Right hindlimb (tissue), 1 donor: ENCODE data around the gene NCBP3.
"Not testable (repeated sequence)": the region's sequence is repeated elsewhere in the genome, so short reads cannot be mapped to it uniquely, and the experiment has no call there.

Source experiments
- DNase-seq: peaks from one replicate; pipeline ENCODE4 v3.0.0-alpha.2; 2018

Gene NCBP3

DNA sequence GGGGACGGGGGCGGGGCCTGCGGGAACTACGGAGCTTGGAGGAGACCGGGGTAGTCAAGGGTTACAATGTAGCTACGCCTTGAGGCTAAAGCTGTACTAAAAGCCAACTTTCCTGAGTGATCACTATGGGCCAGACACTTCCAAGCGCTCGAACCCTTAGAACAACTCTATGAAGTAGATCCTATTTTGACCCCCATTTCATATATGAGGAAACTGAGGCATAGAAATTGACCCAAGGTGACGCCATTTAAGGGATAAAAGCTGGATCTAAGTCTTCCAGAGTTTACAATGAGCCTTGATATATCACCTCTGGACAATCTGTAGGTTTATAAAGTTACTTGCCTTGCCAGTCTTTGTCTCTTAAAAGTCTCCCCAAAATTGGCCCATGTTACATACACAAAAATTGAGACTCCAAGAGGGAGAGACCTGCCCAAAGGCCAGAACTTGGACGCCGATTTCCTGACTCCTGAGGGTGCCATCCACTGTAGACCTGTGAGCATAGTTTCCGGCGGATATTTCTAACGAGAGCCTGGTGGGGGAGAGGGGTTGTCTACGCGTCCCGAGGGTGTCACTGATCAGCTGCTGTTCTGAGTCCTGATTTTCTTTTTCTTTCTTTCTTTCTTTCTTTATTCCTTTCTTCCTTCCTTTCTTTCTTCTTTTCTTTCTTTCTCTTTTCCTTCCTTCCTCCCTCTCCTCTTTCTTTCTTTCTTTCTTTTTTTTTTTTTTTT lies 555 bp upstream of the NCBP3 start:
- no peak for DNase-seq

GRCh38 chr17:3845291-3845620 lies 790 bp downstream of the NCBP3 start:
- DNase-seq, result no peak

DNA sequence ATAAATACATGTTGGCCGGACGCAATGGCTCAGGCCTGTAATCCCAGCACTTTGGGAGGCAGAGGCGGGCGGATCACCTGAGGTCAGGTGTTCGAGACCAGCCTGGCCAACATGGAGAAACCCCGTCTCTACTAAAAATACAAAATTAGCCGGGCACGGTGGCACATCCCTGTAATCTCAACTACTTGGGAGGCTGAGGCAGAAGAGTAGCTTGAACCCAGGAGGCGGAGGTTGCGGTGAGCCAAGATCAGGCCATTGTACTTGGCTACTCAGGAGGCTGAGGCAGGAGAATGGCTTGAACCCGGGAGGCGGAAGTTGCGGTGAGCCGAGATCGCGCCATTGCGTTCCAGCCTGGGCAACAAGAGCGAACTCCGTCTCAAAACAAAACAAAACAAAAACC lies 1.5 kb downstream of the NCBP3 start:
- DNase-seq, result not testable (repeated sequence)

DNA sequence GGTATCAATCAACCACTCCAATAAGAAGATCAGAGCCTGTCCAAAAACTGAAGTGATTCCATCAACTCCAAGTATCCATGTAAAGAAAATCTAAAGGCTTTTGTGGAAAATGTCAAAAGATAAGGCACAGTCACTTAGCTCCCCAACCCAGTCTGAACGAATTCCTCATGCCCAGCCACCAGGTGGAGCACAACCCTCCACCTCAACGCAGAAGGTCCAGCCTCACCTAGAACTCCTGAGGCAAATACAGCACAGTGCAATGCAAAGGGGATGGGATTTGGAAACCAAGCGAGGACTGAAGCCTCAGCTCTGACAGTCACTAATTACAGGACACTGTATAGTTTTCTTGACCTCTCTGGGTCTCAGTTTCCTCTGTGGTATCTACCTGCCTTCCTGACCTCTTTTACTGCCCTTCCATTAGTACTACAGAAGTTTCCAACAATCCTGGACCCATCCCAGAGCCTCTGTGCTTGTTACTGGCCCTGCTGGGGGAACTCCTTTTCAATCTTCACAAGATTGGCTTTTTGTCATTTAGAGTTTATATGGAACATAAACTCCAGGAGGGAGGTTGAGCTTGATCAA lies 2.0 kb downstream of the NCBP3 start:
- no peak for DNase-seq

DNA sequence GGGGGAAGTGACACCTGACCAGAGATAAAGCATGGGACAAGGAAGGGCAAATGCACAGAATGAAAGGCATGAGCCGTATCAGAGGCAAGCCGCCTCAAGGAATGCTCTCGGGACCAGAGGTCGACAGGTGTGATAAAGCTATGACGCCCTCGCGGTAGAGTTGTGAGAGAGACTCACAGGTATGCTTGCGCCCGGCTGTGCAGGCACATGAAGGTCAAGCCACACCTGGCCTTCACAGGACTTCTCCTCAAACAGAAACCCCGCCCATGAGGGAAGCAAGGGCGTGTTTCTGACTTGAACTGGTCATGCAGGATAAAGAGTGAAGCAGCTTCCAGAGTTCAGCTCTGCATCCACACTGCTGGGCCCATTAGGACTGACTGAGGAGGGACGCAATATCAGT lies 7.8 kb downstream of the NCBP3 start:
- DNase-seq, result no peak

GRCh38 chr17:3836551-3836950 lies 9.5 kb downstream of the NCBP3 start:
- no peak for DNase-seq

GRCh38 chr17:3835410-3836229 lies 10.4 kb downstream of the NCBP3 start:
- no peak for DNase-seq

DNA sequence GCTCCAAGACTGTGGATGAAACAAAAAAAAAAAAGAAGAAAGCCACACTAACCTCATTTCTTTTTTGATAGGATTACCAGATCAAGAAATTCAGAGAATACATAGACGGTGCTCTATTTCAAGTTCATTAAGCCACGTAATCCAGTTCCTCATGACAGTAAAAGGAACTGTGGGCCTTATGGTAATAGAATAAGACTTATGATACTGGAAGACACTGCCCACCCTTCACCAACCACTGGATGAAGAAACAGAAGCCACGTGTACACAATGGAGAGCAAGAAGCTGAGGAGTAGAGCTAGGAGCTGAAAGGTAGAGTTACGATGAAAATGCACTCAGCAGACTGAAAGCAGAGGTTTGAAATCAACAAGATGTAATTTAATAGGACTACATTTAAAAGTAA lies 11.2 kb downstream of the NCBP3 start:
- DNase-seq, result no peak

DNA sequence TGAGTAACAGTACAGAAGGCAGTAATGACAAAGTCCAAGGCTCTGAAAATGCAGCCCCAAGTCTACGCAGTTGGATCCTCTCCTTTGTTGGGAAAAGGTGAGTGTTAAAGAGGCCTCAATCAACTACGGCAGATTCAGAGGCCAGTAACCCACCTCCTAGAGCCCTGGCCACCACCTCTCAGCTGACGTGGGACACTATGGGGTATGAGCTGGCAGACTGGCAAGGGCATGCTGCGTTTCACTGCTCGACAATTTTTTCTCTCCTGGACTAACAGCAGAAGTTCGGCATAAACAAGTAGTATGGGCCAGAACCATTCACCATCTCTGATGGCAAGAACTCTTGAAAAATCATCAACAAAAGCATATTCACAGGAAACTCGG lies 17.2 kb downstream of the NCBP3 start:
- DNase-seq, result no peak

DNA sequence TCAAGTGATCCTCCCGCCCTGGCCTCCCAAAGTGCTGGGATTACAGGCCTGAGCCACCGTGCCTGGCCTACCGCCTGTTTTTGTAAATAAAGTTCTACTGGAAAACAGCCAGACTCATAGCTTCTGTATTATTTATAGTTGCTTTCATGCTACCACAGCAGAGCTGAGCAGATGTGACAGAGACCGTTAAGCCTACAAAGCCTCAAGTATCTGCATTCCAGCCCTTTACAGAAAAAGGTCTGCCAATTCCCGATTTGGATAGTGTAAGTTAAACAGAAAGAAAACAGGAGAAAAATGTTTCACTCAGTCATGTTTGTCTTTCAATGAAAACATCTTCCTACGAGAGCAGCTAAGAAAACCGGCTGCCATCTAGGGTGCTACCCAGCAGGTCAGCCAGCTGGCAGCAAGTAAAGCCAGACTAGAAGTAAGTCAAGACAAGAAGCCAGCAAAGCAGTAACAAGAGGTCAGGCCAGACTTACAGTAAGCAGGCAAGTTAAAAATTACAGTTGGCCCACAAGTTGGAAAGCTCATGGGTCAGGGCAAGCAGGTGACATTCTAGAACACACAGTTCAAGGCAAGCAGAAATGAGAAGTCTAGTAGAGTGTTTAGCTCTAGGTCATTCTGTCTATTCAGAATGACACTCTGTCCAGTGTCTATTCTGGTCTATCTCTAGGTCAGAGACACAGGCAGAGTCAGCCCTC lies 17.7 kb downstream of the NCBP3 start:
- DNase-seq, result no peak

DNA sequence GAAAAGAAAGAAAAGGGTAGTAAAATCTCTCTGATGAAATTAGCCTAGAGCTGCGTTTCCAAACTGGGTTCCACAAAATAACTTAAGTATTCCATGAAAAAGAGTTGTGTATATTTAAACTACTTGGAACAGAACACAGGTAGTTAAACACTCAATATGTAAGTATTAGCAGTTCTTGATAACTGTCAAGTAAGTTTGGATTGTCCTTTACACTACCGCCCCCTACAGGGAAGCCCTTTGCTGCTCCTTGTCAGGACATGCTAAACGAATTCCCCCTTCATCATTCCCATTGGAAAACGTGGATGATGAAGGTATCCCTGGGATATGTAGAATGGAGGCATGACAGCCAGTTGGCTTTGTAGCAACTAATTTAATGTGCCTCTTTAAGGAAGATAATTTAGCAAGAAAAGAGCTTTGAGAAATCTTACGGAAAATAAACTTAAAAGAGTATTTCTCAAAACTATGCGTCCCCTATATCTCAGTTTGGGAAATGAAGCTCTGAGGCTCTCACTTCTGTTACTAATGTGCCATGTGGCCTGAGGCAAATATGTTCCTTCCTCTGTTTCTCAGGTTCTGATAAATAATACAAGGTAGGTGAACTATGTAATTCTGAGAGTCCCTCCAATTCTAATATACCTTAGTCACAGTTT lies 18.8 kb downstream of the NCBP3 start:
- no peak for DNase-seq

DNA sequence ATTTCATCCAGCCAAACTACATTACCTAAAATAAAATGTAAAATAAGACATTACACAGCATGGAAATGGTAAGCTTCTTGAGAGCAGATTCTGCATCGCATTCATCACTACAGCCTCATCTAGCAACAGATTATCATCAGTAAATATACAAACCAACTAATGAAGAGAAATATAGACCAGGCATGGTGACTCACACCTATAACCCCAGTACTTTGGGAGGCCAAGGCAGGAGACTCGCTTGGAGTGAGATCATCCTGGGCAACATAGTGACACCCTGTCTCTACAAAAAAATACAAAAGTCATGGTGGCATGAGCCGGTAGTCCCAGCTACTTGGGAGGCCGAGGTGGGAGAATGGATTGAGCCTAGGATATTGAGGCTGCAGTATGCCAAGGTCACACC lies 19.9 kb downstream of the NCBP3 start:
- no peak for DNase-seq

GRCh38 chr17:3821101-3821500 lies 24.9 kb downstream of the NCBP3 start:
- DNase-seq, result no peak

GRCh38 chr17:3818786-3819185 lies 27.3 kb downstream of the NCBP3 start:
- no peak for DNase-seq

GRCh38 chr17:3817851-3818605 lies 28.0 kb downstream of the NCBP3 start:
- DNase-seq, result no peak

DNA sequence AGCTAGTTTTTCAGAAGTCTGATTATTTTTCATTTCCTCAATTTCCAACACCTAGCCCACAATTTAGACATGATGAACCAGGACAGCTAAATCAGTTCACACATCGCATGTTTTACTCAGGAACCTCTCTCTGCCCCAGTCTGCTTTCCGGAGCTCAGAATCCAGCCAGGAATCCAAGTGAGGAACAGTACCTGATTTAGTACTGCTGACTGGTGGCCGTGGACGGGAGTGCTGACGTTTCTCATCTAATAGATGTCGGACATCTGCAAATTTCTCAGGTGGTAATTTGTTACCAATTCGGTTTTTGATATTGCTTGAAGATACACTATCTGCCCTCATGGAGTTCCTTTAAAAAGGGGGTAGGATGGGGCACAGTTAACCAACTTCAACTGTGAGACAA lies 30.1 kb downstream of the NCBP3 start:
- DNase-seq, result no peak

DNA sequence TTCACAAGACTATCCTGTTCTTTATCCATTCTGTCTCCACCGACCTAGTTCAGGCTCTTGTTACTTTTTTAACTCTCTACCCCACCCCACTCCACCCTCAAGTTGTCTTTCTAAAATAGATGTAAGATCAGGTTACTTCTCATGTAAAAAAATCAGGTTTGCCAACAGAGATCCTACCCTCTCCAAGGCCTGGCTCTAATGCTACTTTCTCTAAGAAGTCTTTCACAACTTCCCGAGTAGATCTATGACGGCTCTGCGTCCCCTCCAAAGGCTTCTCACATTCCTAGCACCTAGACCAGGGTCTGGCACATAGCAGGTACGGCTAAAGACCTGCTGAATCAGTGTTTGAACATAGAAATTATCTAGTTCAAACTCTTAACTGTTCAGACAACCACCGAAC lies 30.9 kb downstream of the NCBP3 start:
- no peak for DNase-seq

DNA sequence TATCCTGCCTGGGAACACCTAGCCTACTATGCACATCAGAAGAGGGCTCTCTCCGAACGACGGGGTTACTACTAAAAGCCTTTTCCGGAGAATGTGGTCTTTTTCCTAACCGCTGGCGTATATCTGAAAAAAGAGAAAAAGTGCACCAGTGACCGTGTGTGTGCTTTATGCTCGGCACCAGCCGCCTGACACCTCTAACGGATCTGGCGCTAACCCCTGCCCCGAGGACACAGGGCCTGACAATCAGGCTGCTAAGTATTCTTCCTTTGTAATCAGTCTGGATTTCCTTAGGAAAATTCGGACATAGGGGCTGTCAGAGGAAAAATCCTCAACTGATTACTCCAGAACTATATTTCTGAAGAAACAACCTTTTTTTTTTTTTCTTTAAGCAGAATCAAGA lies 31.7 kb downstream of the NCBP3 start:
- DNase-seq, result no peak

GRCh38 chr17:3813171-3813570 lies 32.9 kb downstream of the NCBP3 start:
- no peak for DNase-seq

- no peak for DNase-seq
Measured at GRCh38 chr17:3812771-3813170, 33.3 kb downstream of the NCBP3 start.

GRCh38 chr17:3812284-3812683 lies 33.8 kb downstream of the NCBP3 start:
- no peak for DNase-seq

- no peak for DNase-seq
Measured at GRCh38 chr17:3810019-3810418, 36.0 kb downstream of the NCBP3 start.
